Measurements from ENCODE around the gene CADM1. TPM values are rescaled to one million over a fixed set of nuclear protein-coding genes. Genes with fewer than 3 reads are reported as not detected.

Gene CADM1
- total and polyA plus RNA-seq, 8 donors, result 6.3 to 38.8 (median 24.5) TPM

DNA sequence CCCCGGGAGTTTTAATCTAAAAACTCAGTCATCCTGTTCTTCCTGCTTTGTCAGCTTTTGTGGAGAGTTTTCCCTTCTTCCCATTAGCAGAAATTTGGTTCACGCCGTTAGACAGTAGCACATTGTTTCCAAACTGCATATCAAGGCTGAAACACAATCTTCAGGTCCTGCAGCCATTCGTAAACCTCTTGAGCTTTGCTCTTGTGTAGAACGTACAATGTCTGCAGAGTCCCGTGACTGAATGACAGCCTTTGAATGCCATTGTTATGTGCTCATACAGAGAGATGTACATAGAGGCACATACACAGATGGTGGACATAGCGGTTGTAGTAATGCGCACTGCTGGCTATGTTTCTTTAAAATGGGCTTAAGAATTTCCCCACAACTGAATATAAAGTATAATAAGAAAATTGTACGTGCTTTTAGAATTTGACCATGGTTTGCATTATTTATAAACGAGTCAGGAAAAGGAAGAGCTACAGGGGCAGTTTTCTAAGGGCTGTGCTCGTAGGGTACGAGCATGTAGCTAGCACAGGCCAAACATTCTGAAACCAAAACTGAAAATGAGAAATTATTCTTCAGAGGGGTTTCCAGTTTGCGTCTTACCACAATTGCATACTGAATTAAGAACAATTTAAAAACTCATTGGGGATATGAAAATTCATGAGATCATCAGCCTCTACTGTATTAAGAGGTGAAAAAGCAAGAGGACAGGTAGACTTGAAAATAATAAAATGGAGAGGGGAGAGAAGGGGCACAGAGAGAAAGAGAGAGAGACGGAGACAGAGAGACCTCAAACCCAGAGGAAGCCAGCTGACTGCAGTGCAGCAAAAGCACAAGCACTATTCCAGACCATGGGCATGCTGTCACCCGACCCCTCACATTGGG is 310.1 kb downstream of the CADM1 start:
- no peak for FAIRE-seq
- intact Hi-C loops (cut with DNase I), result no loop called here

DNA sequence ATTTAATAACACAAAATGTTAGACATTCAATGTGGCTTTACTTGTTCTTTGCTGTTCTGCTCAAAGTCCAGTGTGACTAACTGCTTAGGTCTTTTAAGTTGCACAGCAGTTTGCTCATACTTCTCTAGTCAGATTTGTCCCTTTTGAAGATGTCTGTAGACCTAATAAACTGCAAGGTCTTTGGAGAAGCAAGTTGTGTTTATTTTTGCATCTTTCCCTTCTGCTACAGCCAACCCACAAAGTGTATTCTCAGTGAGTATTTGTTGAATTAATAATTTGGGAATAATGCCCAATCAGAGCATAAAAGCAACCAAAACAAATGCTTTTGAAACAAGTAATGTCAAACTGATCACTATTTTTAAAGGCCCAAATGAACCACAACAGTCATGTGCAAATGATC is 312.5 kb downstream of the CADM1 start:
- no peak for DNase-seq
- no peaks in the 10 kb centered on the region for H3K36me3 ChIP-seq
- H3K27me3 ChIP-seq, result no peaks in the 10 kb centered on the region
- no peak for FAIRE-seq
- H3K4me1 ChIP-seq, result no peaks in the 10 kb centered on the region
- no peaks in the 10 kb centered on the region for H3K9me3 ChIP-seq
- no peak overlapping the region for H3K4me3 ChIP-seq
- TF ChIP-seq, protein P1, sequence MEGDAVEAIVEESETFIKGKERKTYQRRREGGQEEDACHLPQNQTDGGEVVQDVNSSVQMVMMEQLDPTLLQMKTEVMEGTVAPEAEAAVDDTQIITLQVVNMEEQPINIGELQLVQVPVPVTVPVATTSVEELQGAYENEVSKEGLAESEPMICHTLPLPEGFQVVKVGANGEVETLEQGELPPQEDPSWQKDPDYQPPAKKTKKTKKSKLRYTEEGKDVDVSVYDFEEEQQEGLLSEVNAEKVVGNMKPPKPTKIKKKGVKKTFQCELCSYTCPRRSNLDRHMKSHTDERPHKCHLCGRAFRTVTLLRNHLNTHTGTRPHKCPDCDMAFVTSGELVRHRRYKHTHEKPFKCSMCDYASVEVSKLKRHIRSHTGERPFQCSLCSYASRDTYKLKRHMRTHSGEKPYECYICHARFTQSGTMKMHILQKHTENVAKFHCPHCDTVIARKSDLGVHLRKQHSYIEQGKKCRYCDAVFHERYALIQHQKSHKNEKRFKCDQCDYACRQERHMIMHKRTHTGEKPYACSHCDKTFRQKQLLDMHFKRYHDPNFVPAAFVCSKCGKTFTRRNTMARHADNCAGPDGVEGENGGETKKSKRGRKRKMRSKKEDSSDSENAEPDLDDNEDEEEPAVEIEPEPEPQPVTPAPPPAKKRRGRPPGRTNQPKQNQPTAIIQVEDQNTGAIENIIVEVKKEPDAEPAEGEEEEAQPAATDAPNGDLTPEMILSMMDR (IDR thresholded peaks at IDR 0.05), result no peak
- no peak overlapping the region for H3K27ac ChIP-seq
- no peak for ATAC-seq
- intact Hi-C loops (cut with DNase I), result no loop called here

More for the DNA sequence above, 310.1 kb downstream of the CADM1 start:
- Histone ChIP-seq H3K36me3 (no peaks in the 10 kb centered on the region), H3K27ac (no peak overlapping the region), H3K4me1 (no peaks in the 10 kb centered on the region), H3K27me3 (no peaks in the 10 kb centered on the region), H3K4me3 (no peak overlapping the region), H3K9me3 (no peaks in the 10 kb centered on the region)
- TF ChIP-seq, protein P1 (IDR thresholded peaks at IDR 0.05), result no peak
- ATAC-seq, result no peak
- 63 to 69% methylated on average over 15 of the region's 15 CpGs for WGBS, 2 donors
- DNase-seq, result no peak

DNA sequence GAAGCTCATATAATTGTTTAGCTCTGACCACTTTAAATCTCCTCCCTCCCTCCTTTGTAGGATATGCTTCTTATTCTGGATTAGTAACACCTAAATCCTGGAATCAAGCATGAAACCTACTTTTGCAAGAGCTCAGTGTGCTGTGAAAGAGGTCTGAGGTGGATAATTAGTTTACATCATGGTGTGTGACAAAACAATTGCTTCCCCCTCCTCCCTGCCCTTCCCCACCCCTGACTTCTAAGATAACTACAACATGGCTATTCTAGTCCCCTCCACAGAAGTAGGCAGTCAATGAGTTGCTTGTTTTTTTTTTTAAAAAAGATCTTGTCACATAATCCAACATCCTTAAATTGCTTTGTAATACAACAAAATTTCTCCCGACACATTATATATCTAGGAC is 314.0 kb downstream of the CADM1 start:
- Histone ChIP-seq H3K27ac (no peak overlapping the region), H3K4me1 (no peaks in the 10 kb centered on the region), H3K27me3 (no peaks in the 10 kb centered on the region), H3K4me3 (no peak overlapping the region), H3K36me3 (no peaks in the 10 kb centered on the region), H3K9me3 (no peaks in the 10 kb centered on the region)
- intact Hi-C loops (cut with DNase I), result no loop called here
- no peak for DNase-seq
- FAIRE-seq, result no peak
- WGBS, 2 donors, result 87 to 89% methylated on average over 1 of the region's 1 CpG
- TF ChIP-seq, protein P1 (IDR thresholded peaks at IDR 0.05), result no peak
- ATAC-seq, result no peak

DNA sequence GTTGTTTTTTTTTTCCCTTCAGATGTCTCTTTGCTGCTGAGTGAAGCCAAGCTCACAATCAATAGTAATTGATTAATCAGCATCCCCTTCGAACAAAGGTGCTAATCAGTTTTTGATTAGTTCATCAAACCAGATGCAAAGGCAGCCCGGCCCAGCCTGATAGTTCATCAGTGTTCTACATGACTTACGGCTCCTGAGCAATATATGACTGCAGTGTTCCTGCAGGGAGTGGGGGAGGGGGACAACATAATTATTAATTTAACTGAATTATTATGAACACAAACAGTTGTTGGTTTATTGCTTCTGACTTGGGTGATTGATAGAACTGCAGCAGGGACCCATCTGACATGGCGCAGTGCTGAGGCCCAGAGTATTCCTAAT is 315.3 kb downstream of the CADM1 start:
- Histone ChIP-seq H3K4me1 (no peaks in the 10 kb centered on the region), H3K4me3 (no peak overlapping the region), H3K27me3 (no peaks in the 10 kb centered on the region), H3K36me3 (no peaks in the 10 kb centered on the region), H3K9me3 (no peaks in the 10 kb centered on the region), H3K27ac (no peak overlapping the region)
- TF ChIP-seq, protein P1 (IDR thresholded peaks at IDR 0.05), result no peak
- intact Hi-C loops (cut with DNase I), result no loop called here
- ATAC-seq (no peak), DNase-seq (no peak), FAIRE-seq (no peak)
- WGBS, 2 donors, result 63 to 67% methylated on average over 4 of the region's 4 CpGs

DNA sequence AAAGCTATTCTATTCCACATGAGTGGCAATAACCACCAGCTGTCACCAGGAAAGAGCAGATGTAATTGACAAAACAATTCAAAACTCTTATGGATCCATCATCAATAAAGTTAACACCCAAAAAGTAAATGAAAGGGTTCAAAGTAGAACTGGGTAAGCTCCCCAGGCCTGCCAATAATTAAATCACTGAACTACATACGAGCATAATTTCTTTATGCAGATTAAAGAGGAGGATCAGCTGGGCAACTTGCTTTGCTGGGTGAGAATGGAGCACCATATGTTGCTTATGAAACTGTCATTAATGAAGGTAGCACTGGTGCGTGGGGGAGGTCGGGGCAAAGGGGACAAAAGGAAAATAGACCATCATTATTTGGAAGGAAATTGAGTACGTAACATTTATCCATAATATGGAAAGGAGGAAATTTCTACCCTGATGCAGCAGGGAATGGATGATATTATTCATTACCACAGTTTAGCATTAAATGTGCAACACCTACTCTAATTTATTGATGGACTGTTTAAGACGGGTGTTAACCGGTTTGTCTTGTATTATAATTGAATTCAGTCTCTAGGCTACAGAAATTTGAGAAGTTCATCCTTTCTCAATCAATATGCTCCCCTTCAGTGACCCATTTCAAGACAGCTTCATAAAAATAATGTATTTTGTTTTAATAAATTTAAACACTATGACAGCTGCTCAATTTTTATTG is 315.9 kb downstream of the CADM1 start:
- FAIRE-seq, result no peak
- Histone ChIP-seq H3K9me3 (no peaks in the 10 kb centered on the region), H3K27ac (no peak overlapping the region), H3K4me1 (no peaks in the 10 kb centered on the region), H3K36me3 (no peaks in the 10 kb centered on the region), H3K4me3 (no peak overlapping the region), H3K27me3 (no peaks in the 10 kb centered on the region)
- intact Hi-C loops (cut with DNase I), result no loop called here
- TF ChIP-seq, protein P1 (IDR thresholded peaks at IDR 0.05), result no peak
- DNase-seq, result no peak
- no peak for ATAC-seq
- 56 to 74% methylated on average over 6 of the region's 6 CpGs for WGBS, 2 donors
